ENCODE results near the gene PARS2. TPM values are rescaled to one million over a fixed set of nuclear protein-coding genes. Genes with fewer than 3 reads are reported as not detected.

PARS2 gene
- total RNA-seq, 1 donor from 2014 or later: 4.0 TPM

DNA sequence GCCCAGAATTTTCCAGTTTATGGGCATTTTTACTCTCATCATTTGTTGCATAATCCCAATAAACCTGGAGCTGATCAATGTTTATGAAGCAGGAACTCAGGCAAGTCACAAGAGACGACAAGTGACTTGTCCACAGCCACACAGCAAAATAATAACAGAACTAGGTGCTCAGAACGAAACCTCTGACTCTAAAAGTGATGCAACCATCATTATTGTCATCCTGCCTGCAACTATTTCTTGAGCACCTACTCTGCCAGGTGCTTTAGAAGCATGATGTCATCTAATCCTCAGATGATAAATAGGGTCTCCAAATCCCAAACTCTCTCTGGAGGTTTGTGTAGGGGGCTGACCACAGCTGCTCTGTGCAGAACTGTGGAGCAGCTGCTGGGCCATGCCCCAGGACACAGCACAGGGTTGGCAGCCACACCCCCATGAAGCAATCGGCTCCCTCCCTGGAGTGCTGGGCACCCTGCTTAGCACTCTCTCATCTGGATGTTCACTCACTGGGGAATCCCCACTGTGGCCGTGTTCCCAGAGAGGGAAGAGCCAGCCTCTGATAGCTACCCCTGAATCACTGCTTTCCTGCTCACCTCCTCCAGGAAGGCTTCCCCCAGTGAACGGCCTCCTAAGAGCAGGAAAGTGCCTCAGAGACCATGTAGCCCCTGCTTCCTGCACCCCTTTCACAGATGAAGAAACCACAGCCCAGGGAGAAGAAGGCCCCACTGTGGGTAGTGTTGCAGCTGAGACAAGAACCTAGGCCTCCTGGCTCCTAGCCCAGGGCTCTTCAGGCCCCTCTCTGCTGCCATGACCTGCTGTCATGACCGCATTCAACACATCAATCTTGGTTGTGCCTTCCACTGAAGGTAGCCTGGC lies 34.7 kb upstream of the PARS2 start:
- no peaks in the 10 kb centered on the region for H3K4me1 Mint-ChIP-seq (ENCODE audit: low read depth)
- TF ChIP-seq, protein P1, sequence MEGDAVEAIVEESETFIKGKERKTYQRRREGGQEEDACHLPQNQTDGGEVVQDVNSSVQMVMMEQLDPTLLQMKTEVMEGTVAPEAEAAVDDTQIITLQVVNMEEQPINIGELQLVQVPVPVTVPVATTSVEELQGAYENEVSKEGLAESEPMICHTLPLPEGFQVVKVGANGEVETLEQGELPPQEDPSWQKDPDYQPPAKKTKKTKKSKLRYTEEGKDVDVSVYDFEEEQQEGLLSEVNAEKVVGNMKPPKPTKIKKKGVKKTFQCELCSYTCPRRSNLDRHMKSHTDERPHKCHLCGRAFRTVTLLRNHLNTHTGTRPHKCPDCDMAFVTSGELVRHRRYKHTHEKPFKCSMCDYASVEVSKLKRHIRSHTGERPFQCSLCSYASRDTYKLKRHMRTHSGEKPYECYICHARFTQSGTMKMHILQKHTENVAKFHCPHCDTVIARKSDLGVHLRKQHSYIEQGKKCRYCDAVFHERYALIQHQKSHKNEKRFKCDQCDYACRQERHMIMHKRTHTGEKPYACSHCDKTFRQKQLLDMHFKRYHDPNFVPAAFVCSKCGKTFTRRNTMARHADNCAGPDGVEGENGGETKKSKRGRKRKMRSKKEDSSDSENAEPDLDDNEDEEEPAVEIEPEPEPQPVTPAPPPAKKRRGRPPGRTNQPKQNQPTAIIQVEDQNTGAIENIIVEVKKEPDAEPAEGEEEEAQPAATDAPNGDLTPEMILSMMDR (IDR thresholded peaks at IDR 0.05): no peak
- H3K9me3 Mint-ChIP-seq (ENCODE audit: low read depth): no peaks in the 10 kb centered on the region
- H3K27me3 Mint-ChIP-seq (ENCODE audit: low read depth): peaks cover 19% of the 10 kb centered on the region
- no peaks in the 10 kb centered on the region for H3K36me3 Mint-ChIP-seq (ENCODE audit: low read depth)
- DNase-seq (ENCODE audit: low spot score): peak; percentile 55
- H3K4me3 Mint-ChIP-seq (ENCODE audit: unreplicated experiment): no peak overlapping the region
- no peak overlapping the region for H3K27ac Mint-ChIP-seq (ENCODE audit: unreplicated experiment)

DNA sequence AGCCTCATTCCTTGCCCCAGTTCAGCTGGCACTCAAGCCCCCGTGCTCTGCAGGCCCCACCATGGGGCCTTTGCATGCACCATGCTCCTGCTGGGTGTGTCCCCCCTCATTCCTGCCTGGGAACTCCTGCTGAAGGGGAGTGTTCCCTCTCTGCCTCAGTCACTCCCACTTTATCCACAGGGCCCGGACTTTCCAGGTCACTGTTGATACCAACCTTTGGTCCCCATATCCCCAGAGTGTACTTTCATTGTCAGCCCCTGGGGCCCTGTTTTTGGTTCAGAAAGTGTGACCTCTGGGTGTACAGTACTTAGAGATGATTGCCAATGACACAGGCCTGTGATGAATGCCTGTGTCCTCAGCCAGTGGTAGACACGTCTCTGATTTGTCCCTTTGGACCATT lies 33.9 kb upstream of the PARS2 start:
- no peak overlapping the region for H3K27ac Mint-ChIP-seq (ENCODE audit: unreplicated experiment)

DNA sequence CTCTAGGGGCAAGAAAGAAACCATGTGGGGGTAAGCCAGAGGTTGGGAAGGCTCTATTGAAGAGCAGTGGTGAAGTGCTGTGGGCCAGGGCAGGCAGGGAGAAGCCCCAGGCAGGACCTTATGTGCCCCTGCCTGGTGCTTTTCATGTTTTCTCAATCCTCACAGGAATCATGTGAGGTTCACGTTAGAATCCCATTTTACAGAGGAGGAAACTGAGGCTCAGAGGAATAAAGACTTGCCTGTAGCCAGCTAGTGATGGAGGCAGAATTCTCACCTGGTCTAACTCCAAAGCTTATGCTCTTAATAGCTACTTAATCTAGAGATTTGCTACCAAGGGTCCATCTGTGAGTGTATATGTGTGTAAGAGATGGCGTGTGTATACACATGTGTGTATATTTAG lies 32.6 kb upstream of the PARS2 start:
- H3K4me1 Mint-ChIP-seq (ENCODE audit: low read depth): no peaks in the 10 kb centered on the region
- TF ChIP-seq, protein P1 (IDR thresholded peaks at IDR 0.05): no peak

More for the DNA sequence above, 33.9 kb upstream of the PARS2 start:
- DNase-seq (ENCODE audit: low spot score): peak; percentile 32
- Mint-ChIP-seq H3K4me1 (ENCODE audit: low read depth) (no peaks in the 10 kb centered on the region), H3K27me3 (ENCODE audit: low read depth) (peaks cover 23% of the 10 kb centered on the region), H3K9me3 (ENCODE audit: low read depth) (no peaks in the 10 kb centered on the region), H3K4me3 (ENCODE audit: unreplicated experiment) (no peak overlapping the region), H3K36me3 (ENCODE audit: low read depth) (no peaks in the 10 kb centered on the region)
- TF ChIP-seq, protein P1 (IDR thresholded peaks at IDR 0.05): no peak

DNA sequence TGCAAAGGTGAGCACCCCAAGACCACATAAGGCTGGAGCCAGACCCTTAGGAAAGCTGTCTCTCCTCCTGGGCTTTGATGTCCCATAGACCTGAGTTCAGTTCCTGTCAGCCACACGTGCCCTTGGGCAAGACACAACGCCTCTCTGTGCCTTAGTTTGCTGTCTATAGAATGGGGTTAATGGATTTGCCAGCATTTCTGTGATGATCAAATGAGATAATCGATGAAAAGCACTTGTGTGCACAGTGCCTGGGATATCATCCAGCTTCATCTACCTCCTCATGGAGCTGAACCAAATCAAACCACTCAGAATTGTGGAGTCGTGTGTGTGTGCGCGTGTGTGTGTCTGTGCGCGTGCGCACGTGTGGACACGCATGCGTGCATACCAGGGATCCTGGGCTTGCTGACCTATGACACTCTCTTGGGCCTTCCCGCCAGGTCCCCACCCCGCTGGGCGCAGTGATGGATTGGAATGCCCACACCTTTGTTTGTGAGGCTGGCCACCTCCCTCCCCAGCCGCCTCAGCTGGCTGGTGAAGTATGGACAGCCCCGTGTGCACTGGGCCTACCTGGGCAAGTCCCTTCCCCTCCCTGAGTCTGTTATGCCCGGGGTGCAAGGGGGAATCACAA lies 31.6 kb upstream of the PARS2 start:
- H3K27ac Mint-ChIP-seq (ENCODE audit: unreplicated experiment): no peak overlapping the region
- no peak for DNase-seq (ENCODE audit: low spot score)
- TF ChIP-seq, protein P1 (IDR thresholded peaks at IDR 0.05): no peak

More for the DNA sequence above, 32.6 kb upstream of the PARS2 start:
- Mint-ChIP-seq H3K9me3 (ENCODE audit: low read depth) (peaks cover 2% of the 10 kb centered on the region), H3K27ac (ENCODE audit: unreplicated experiment) (no peak overlapping the region), H3K4me3 (ENCODE audit: unreplicated experiment) (no peak overlapping the region), H3K36me3 (ENCODE audit: low read depth) (no peaks in the 10 kb centered on the region), H3K27me3 (ENCODE audit: low read depth) (peaks cover 18% of the 10 kb centered on the region)
- DNase-seq (ENCODE audit: low spot score): peak; percentile 4

DNA sequence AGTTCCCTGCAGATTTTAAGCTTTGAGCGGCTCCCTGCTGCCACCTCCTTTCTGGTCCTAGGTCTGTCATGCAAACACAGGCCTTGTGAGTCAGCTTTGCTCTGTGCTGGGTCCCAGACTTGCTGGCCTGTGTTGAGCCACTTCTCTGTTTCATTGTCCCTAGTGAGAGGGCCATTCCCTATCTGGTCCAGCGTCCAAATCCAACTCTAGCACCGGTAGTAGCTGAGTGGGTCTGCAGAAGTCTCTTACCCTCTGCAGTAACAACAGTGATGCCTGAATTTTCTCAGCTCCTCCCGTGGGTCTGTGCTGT lies 31.0 kb upstream of the PARS2 start:
- no peak for DNase-seq (ENCODE audit: low spot score)

More for the DNA sequence above, 31.6 kb upstream of the PARS2 start:
- H3K4me1 Mint-ChIP-seq (ENCODE audit: low read depth): no peaks in the 10 kb centered on the region
- peaks cover 2% of the 10 kb centered on the region for H3K9me3 Mint-ChIP-seq (ENCODE audit: low read depth)
- H3K27me3 Mint-ChIP-seq (ENCODE audit: low read depth): peaks cover 16% of the 10 kb centered on the region
- H3K36me3 Mint-ChIP-seq (ENCODE audit: low read depth): no peaks in the 10 kb centered on the region
- no peak overlapping the region for H3K4me3 Mint-ChIP-seq (ENCODE audit: unreplicated experiment)

More for the DNA sequence above, 31.0 kb upstream of the PARS2 start:
- Mint-ChIP-seq H3K9me3 (ENCODE audit: low read depth) (peaks cover 2% of the 10 kb centered on the region), H3K27me3 (ENCODE audit: low read depth) (peaks cover 18% of the 10 kb centered on the region), H3K4me1 (ENCODE audit: low read depth) (no peaks in the 10 kb centered on the region), H3K36me3 (ENCODE audit: low read depth) (no peaks in the 10 kb centered on the region), H3K4me3 (ENCODE audit: unreplicated experiment) (no peak overlapping the region), H3K27ac (ENCODE audit: unreplicated experiment) (no peak overlapping the region)
- TF ChIP-seq, protein P1 (IDR thresholded peaks at IDR 0.05): no peak
